NCI-H2227 (cell line): ENCODE results near the gene NR5A1.
A peak's percentile ranks its signal among the peaks of the same experiment; 100 is the strongest.

Source experiments
- DNase-seq: peaks from one replicate; lab custom pipeline; 2025; ENCODE audit not compliant: unreplicated experiment; lab: John Stamatoyannopoulos, UW

The NR5A1 gene

DNA sequence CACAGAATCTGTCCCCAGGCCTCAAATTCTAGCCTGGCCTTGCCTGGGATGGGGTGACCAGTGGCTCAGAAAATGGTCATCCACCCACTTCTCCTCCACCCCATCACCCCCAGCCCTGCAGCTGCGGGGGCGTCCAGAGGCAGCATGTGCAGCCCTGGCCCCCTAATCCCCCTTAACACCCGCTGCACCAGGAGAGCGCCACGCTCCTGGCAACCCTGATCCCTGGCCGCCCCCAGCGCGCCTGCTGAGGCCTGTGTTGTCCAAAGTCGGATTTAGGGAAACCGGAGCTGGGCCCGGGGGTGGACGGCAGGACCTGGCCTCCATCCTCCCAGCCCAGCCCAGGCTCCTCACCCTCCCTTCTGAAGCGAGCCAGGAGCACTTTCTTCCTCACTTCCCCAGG is 22.0 kb downstream of the NR5A1 start:
- no peak for DNase-seq

DNA sequence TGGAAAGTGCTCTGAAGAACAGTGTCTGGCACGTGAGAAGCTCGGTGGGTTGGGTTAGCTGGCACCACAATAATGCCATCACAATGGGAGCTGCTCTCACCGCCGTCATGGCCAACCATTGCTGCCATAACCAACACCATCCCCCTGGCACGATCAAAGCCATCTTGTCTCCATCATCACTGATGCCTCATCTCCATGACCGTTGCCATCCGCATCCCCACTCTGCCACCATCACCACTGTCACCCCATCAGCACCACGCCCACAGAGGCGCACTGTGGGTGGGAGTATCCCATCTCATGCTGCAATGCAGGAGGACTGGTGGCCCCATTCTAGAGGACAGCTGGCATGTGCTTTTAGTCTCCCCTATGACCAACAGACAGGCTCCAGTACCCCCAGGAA is 23.7 kb downstream of the NR5A1 start:
- no peak for DNase-seq

DNA sequence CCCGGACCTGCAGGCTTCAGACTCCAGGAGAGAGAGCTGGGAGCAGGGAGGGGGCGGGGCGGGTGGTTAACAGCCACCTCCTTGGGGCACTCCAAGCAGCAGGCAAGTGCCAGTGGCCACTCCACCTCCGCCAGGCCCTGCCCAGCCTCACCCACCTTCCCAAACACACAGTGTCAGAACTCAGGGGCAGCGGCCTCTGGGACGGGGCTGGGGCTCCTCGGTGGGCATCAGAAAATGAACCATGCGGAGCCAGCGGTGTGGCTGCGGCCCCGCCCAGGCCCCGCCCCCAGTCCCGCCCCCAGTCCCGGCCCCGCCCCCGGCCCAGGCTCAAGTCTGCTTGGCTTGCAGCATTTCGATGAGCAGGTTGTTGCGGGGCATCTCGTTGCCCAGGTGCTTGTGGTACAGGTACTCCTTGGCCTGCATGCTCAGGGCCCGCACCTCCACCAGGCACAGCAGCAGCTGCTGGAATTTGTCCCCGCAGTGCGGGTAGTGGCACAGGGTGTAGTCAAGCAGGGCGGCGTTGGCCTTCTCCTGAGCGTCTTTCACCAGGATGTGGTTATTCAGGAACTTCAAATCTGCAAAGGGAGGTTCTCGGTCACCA is 24.7 kb downstream of the NR5A1 start:
- DNase-seq: no peak

DNA sequence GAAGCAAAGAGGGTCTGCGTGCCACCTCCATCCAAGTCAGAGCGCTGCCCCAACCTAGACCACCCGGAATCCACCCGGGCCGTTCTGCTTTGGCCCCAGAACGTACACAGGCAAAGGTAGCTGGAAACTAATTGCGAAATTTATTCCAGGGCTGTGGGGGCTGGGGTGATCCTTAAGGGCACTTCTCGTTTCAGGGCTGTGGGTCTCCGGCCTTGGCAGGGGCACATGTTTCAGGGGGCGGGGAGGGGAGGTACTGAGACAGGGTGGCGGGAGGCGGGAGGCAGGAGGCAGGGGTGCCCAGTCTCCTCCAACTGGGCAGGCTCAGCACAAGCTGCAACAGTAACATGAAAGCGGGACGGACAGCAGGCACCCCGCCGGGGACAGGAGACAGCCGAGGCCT is 26.1 kb downstream of the NR5A1 start:
- DNase-seq: no peak

DNA sequence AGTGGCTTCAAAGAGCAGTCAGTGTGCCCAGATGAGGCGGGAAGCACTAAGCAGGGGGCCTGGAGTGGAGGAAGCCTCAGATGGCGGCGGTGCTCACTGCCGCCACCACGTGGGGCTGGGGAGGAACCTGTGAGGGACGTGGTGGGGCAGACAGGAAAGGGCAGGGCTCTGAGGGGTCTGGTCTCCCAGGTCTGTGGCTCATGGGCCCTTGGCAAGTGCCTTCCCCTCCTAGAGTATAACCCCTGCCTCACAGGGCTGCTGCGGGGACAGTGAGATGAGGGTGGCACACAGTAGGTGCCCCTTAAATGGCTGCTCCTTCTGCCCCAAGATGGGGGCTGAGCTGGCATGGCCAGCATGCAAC is 26.6 kb downstream of the NR5A1 start:
- DNase-seq: no peak

DNA sequence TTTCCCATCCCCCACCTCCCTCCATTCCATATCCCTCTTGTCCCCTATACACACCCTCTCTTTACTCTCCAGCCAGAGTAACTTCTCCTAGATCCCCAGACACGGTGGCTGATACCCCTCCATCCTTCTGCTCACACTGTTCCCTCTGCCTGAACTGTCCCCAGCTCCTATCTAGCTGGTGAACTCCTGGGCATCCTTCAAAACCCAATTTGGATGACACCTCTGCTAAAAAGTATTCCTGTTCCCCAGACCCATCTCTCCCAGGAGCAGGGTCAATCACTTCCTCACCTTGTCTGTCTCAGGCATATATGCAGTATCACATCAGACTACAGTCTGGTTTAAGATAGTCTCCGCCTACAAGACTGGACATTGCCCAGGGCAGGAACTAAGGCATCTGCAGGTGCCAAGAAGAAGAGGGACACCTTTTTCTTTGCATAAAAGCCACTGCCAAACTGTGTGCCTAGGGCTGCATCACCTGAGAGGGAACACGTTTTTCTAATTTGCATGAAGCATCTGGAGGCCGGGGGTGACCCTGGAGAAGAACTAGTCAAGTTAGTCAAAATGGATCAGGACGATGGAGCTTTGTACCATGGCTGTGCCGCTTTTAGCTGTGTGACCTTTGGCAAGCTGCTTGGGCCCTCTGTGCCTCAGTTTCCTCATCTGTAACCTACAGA is 27.1 kb downstream of the NR5A1 start:
- DNase-seq: no peak

DNA sequence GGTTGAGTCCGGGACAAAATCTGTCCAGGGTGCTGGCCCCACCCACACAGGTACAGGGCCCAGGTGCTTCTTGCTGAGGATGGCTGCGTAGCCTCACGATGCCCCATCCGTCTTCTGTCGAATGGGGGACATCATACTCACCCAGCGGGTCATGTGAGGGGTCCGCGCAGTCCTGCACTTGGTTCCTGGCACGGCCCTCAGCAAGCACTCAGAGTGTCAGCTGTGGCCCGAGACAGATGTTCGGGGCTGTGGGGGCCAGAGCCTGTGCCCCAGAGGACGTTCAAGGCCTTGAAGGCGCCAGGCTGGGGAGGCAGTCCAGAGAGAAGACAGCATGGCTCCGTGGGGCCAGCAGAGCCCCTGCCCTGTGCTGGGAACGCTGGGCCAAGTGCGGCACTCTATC is 27.8 kb downstream of the NR5A1 start:
- DNase-seq: no peak

DNA sequence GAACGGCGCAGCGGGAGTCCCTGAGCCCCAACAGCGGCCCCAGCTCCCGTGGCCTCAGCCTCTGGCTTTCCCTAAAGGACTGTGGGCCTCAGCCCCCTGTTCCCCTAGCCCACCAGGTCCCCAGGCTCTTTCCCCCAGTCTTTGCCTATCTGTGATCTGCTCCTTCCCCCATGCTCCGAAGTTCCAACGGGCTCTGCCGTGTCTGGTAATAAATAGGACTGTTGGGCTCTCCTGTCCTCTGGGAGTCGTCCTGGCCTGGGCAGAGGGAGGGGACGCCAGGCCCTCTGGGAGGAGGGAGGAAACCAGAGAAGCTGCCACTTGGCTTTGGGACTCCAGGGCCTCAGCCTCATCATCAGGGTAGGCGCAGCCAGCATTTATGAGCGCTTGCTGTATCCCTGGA is 28.8 kb downstream of the NR5A1 start:
- DNase-seq: no peak

DNA sequence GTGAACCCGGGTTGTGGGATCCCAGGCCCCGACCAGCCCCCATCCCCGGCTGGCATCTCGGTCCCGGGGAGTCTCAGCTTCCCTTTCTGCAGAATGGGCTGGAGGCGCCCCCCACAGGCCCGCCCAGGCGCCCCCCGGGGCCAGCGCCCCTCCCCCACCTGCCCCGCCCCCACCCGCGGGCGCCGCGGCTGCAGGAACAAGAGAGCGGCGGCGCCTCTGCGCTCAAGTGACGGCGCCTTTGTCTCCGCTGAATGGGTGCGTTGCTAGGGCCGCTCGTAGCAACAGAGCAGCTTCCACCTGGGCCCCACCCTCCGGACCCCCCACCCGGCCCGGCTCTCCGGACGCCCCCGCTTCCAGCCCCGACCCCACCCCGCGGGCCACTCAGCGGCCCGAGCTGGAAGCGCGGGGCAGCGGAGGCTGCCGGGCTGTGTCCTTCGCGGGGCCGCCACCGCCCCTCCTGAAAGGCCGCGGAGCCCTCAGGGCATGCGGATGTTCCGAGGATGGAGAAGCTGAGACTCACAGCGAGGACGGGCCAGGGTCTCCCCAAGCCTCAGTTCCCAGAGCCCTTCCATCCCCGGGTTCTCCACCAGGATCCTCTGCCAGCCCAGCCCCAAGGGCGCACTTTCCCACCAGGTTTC is 29.4 kb downstream of the NR5A1 start:
- DNase-seq: peak; percentile 39

DNA sequence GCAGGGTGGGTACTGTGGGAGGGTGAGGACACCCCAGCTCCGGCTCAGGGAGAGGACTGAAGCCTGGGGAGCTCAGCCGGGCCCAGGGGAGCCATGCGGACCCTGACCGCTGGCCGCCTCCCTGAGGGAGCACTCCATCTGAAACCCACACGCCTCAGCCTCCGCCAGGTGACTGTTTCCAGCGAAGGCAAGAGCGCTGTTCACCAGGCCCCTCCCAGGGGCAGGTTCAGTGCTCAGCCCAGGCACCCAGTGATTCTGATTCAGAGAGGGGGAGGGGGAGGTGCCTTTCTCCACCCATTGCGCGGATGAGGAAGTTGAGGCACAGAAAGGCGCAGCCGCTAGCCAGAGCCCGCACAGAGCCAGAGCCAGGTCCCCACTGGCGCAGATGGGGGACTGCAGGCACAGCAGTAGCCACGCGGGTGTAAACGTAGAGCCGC is 30.0 kb downstream of the NR5A1 start:
- peak; percentile 29 for DNase-seq

DNA sequence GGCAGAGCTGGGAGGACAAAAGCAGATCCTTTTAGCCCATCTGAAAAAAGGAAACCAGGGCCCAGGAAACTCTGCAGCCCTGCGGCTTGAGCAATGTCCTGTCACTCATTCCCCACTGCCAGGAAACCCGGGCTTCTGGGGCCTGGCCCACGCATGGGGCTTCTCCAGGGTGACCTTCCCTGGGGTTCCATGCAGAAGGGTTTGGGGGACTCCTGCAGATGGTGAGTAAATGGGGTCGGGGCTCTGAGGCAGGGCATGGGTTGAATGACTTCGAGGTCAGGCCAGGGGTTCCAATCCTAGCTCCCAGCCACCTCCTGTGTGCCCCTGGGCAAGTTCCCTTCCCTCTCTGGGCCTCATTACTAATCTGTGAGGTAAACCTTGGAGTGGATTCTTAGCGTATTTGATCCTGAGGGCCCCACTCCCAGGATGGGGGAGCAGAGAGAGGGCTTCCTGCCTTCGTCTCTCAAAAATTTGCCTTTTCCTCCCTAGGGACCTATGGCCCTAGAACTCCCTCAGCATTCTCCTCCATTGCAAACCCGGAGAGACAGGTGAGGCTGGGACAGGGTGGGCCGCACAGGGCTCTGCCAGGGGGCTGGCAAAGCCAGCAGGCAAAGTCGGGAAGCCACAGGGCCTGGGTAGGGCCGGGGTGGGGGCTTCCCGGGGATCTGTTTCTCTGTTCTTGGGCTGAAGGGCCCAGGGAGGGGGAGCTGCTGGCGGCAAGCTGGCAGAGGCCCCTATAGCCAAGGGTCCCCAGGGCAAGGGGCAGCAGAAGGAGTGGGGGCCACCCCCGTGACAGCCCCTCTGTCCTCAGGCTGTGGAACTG is 31.1 kb downstream of the NR5A1 start:
- no peak for DNase-seq

DNA sequence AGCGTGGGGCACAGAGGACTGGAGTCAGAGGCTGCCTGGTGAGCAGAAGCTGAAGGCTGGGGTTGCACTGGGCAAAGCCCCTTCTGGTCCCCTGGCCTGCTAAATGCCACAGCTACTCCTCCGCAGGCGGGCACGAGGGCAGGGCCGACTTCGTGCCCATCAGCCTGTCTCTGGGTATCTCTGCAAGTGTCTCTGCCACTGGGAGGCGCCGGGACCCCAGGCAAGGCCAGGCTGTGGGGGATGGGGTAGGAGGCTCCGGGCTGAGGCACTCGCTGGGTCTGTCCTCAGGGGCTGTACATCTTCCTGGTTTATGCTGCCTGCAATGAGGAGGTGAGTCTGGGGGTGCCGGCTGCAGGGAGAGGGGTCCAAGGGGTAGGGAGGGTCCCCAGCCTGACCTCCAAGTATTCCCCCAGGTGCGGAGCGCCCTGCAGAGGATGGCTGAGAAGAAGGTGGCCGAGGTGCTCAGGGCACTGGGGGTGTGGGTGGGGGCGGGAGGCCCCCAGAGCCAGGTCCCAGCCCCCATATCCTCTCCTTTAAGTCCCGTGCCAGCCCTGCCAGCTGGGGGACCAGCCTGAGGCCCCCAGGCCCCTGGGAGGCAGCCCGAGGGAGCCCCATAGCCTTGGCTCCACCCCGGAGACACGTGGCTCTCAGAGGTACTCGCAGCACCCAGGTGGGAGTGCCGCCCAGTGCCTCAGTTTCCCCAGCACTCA is 31.9 kb downstream of the NR5A1 start:
- DNase-seq: no peak

DNA sequence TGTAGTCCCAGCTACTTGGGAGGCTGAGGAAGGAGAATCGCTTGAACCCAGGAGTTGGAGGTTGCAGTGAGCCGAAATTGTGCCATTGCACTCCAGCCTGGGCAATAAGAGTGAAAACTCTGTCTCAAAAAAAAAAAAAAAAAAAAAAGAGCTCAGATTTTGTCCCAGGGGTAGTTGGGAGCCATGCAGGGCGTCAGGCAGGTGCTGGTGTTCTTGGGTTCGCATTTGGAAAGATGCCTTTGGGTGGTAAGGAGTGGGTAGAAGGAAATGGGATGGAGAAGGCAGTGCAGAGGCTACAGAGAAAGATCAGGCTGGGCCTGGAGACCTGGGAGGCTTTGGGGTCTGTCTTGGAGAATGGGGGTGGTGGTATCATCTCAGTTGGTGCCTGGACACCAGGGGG is 33.0 kb downstream of the NR5A1 start:
- no peak for DNase-seq

DNA sequence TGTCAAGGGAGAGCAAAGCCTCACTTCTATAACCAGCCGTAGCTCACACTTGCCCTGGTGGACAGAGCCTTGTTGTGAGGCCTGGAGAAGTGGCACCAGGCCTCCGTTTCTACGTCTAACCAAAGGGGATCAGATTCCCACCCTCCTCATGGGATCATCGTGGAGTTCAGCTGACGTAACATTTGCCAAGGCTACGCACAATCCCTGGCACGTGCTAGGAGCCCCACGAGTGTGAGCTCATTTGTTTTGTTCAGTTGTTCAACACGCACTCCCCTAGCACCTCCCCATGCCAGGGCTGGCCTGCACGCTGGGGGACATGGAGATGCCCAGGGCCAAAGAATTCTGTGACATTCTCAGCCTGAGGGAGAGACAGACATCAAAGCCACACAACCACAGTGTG is 33.9 kb downstream of the NR5A1 start:
- no peak for DNase-seq

DNA sequence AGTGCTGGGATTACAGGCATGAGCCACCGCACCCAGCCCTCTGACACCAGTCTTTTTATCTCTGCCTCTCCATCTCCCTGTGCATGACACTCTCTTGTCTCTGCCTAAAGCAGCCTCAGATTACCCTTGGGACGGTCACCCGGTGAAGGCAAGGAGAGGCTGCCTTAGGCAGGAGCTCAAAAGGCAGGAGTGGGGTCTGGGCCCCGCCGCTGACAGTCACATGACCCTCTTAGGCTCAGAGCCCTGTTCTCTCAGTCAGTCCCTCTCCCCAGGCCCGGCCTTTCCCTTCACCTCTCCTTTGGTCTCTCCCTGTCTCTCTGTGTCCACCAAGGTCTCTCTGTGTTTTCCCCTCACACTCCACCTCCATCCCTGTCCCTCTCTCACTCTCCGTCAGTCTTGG is 34.4 kb downstream of the NR5A1 start:
- DNase-seq: no peak

DNA sequence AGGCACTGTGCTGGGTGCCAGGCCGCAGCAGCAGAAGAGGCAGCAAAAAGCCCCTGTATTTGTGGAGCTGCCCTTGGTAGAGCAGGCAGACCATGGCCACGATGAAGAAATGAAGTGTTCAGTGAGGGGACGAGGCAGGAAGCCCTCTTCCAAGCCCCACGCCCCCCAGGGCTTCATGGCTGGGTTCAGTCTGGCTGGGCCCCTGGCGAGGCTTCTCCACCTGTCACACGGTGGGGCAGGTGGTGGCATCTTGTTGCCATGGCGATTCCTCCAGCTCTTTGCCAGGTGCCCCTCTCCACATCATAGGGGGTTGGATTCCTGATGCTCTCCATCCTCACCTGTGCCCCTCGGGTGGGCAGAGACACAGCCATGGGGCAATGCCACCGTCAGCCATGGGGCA is 35.4 kb downstream of the NR5A1 start:
- DNase-seq: no peak

DNA sequence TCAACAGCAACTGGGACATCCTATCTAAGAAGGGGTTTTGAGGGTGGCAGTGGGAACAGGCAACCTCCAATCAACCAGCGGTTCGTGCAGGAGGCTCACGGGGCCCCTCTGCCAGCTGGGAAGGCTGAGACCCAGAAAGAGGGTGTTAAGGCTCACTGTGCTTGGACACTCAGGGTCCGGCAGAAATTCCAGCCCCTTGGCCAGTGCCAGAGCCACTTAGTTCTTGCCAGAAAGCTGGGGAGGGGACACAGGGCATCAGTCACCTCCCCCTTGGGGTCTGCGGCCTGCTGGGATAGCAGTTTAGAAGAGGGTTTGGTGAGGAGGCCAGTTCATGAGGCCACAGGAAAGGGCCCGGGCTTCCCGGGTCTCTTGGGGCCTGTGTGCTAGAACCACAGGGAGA is 36.5 kb downstream of the NR5A1 start:
- DNase-seq: no peak

DNA sequence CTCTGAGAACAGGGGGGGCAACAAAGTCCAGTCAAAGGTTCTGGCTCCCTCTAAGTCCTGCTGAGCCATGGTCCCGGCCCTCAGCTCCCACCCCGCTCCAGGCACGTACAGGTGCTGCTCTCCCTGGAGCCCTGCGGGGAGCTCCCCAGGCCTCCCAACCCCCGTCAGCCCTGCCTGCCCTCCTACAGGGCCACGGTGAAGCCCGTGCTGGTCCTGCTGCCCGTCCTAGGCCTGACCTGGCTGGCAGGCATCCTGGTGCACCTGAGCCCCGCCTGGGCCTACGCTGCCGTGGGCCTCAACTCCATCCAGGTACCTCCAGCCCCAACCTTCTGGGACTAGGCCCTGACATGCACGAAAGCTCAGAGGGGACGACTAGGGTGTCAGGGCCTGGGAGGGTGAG is 36.9 kb downstream of the NR5A1 start:
- DNase-seq: no peak

DNA sequence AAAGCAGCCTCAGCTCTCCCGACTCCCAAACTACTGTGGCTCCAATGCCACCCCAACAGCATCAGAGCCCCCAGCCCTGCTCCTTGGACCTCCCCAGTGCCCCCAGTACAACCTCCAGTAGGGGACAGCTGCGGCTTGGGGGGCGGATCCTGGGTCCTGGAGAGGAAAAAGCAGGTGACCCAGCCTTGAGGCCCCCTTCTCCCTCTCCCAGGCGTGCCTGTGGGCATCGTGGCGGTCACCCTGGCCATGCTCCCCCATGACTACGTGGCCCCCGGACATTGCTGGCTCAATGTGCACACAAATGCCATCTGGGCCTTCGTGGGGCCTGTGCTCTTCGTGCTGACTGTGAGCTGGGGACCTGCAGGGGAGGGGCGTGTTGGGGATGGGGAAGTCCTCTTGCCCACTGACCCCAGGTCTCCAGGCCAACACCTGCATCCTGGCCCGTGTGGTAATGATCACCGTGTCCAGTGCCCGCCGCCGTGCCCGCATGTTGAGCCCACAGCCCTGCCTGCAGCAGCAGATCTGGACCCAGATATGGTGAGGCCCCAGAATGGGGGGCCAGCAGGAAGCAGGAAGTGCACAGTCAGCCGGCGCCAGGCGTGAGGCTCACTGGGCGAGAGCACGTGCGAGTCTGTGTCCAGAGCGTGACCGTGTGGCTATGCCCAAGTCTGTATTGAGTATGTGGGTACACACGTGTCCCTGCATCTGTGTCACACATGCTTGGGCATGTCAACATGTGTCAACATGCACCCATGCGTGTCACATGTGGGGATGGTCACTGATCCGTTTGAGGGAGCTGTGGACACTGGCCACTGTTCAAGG is 38.0 kb downstream of the NR5A1 start:
- DNase-seq: no peak

DNA sequence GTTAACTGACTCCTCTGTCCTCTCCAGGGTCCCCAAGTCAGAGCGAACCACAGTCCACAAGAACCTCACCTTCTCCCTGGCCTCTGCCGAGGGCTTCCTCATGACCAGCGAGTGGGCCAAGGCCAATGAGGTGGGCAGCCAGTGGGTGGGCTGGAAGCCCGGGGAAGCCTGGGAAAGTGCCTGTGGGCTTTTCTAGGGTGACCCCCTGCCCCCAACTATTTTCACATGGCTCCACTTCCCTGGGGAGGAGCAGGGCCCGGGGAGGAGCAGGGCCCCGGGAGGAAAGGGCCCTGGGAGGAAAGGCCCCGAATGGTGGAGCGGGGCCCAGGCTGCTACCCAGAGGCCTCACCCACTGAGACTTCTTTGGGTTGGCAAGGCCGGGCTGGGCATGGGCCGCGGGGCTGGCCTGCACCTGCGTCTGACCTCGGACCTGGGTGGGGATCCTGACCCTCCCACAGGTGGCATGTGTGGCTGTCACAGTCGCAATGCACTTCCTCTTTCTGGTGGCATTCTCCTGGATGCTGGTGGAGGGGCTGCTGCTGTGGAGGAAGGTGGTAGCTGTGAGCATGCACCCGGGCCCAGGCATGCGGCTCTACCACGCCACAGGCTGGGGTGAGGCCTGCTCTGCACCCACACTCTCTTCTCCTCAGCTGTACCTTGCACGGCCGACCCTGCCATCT is 39.0 kb downstream of the NR5A1 start:
- DNase-seq: no peak
